ENCODE measurements around the gene GCK. TPM values are rescaled to one million over a fixed set of nuclear protein-coding genes. Genes with fewer than 3 reads are reported as not detected.

GCK gene
- total and polyA plus RNA-seq, 2 of the 13 experiments (the other 11 are each of a cell fraction or from before 2014, with no cell fraction given): not detected

GRCh38 chr7:44107961-44108767 lies 81.1 kb downstream of the GCK start:
- Histone ChIP-seq H4K20me1 (ENCODE audit: insufficient read depth, low read length) (no peaks in the 10 kb centered on the region), H3K9me3 (ENCODE audit: low read length) (no peaks in the 10 kb centered on the region), H3K4me3 (replicated peaks in 1 of 3; ENCODE audit: insufficient read depth in 1 of 3, low read depth in 2 of 3, low read length in 3 of 3) (no peak overlapping the region), H3K27ac (ENCODE audit: extremely low read length, insufficient read depth, low read length) (no peak overlapping the region), H3K4me1 (ENCODE audit: insufficient read depth, low read length) (peaks cover 1% of the 10 kb centered on the region; the same call in 1 of the 2 replicates), H3K79me2 (ENCODE audit: insufficient read depth, low read length) (no peaks in the 10 kb centered on the region), H3K36me3 (replicated peaks in 1 of 2; ENCODE audit: control insufficient read depth in 1 of 2, insufficient read depth in 2 of 2, low read length in 2 of 2) (no peaks in the 10 kb centered on the region), H3K9ac (ENCODE audit: insufficient read depth, low read depth, low read length) (no peak overlapping the region), H3K27me3 (ENCODE audit: control insufficient read depth in 1 of 2, insufficient read depth in 2 of 2, low read length in 2 of 2) (peaks cover 10 to 38% of the 10 kb centered on the region in 2 experiments; a peak in 4 of 5 replicates), H3K4me2 (ENCODE audit: low read depth, low read length) (no peak overlapping the region), H2AFZ (ENCODE audit: low read length) (no peak overlapping the region)
- 17% methylated on average over 18 of the region's 21 CpGs for WGBS (ENCODE audit: low lambda C conversion rate)
- no peak for DNase-seq (ENCODE audit: low spot score)
- ATAC-seq: no peak
- no TSS peak for BruUV-seq (replicated peaks)
- intact Hi-C loops (cut with micrococcal nuclease; ENCODE audit: unreplicated experiment): no loop called here
- in situ Hi-C loops (cut with HindIII; ENCODE audit: extremely low pct_ligation_motif_present, low pct_unique_long_range_greater_than_20kb): no loop called here
- POLR2A ChIA-PET: no interaction called here
- TF ChIP-seq REXO4 (CRISPR knock-in tag; IDR thresholded peaks at IDR 0.05; ENCODE audit: borderline replicate concordance): no peak
- FAIRE-seq: no peak
- CTCF ChIA-PET (ENCODE audit: low intra/inter-chr PET ratio, low total read pairs): no interaction called here

DNA sequence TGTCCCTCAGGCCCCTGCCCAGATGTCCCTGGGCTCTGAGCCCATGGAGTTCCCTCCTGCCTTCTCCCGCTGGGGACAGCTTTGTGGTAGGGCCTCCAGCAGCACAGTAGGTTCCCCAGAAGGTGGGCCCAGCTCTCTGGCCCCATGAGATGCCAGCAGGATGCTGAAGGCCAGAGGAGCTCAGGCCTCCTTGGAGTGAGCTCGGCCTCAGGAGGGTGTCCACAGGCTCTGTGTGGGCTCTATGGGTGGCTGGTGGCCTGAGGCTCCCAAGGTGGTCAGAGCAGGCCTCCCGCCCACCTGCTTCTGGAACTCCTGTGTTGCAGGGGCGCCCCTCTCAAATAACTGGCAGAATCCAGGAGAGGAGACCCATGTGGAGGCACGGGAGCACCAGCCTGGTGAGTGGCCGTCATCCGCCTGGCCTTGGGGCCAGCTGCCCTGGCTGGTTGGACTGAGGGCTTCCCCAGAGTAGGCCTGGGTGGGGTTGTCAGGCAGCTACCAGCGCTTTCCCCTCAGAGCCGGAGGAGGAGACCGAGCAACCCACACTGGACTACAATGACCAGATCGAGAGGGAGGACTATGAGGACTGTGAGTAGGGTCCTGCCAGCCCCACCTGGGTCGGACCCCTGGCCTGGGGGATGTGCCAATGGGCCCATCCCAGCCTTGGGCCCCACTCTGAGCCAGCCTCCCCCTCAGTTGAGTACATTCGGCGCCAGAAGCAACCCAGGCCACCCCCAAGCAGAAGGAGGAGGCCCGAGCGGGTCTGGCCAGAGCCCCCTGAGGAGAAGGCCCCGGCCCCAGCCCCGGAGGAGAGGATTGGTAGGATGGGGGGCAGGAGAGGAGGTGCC lies 81.9 kb downstream of the GCK start:
- H2AFZ ChIP-seq (ENCODE audit: low read length): no peak overlapping the region
- peaks cover 10 to 46% of the 10 kb centered on the region in 2 experiments; a peak in 4 of 5 replicates for H3K27me3 ChIP-seq (ENCODE audit: control insufficient read depth in 1 of 2, insufficient read depth in 2 of 2, low read length in 2 of 2)
- WGBS (ENCODE audit: low lambda C conversion rate): 26% methylated on average over 6 of the region's 18 CpGs
- no peaks in the 10 kb centered on the region for H4K20me1 ChIP-seq (ENCODE audit: insufficient read depth, low read length)
- DNase-seq (ENCODE audit: low spot score) (no peak), FAIRE-seq (no peak), ATAC-seq (no peak)
- H3K27ac ChIP-seq (ENCODE audit: extremely low read length, insufficient read depth, low read length): no peak overlapping the region
- H3K4me1 ChIP-seq (ENCODE audit: insufficient read depth, low read length): peaks cover 10% of the 10 kb centered on the region; the same call in 1 of the 2 replicates
- ChIA-PET CTCF (ENCODE audit: low intra/inter-chr PET ratio, low total read pairs) (interaction anchor here (0.6 kb wide), 1 partner anchor 115 kb away, joined by 3 read pairs; no protein-coding TSS in a partner anchor), POLR2A (no interaction called here)
- no peak for TF ChIP-seq HMGXB3 (CRISPR knock-in tag; IDR thresholded peaks at IDR 0.05; ENCODE audit: borderline replicate concordance)
- H3K9ac ChIP-seq (ENCODE audit: insufficient read depth, low read depth, low read length): no peak overlapping the region
- no TSS peak for BruUV-seq (replicated peaks)
- intact Hi-C loops (cut with micrococcal nuclease; ENCODE audit: unreplicated experiment): no loop called here
- H3K4me3 ChIP-seq (replicated peaks in 1 of 3; ENCODE audit: insufficient read depth in 1 of 3, low read depth in 2 of 3, low read length in 3 of 3): no peak overlapping the region
- no peaks in the 10 kb centered on the region for H3K9me3 ChIP-seq (ENCODE audit: low read length)
- in situ Hi-C loops (cut with HindIII; ENCODE audit: extremely low pct_ligation_motif_present, low pct_unique_long_range_greater_than_20kb): no loop called here
- H3K4me2 ChIP-seq (ENCODE audit: low read depth, low read length): no peak overlapping the region
- H3K36me3 ChIP-seq (replicated peaks in 1 of 2; ENCODE audit: control insufficient read depth in 1 of 2, insufficient read depth in 2 of 2, low read length in 2 of 2): no peaks in the 10 kb centered on the region
- no peaks in the 10 kb centered on the region for H3K79me2 ChIP-seq (ENCODE audit: insufficient read depth, low read length)

Data from HepG2 (cell line).